Measurements from ENCODE around the gene CIDEB.

DNA sequence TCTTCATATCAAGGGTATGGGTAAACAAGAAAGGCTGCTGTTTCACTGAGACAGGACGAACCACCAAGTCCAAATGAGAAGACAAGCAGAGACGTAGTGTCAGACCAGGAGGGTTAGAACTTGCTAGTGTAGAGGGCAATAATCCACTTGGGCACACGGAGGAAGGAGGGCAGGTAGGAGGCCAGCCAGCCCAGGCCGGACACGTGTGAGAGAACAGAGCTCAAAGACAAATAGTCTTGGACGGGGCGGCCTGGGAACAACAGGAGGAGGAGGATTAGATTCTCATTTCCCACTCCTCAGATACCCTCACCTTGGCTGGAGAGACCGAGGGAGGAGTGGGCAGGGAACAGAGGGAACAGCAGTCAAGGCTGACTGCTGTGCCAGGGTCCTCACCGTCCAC lies 17.0 kb downstream of the CIDEB start:
- TF ChIP-seq, protein P1, sequence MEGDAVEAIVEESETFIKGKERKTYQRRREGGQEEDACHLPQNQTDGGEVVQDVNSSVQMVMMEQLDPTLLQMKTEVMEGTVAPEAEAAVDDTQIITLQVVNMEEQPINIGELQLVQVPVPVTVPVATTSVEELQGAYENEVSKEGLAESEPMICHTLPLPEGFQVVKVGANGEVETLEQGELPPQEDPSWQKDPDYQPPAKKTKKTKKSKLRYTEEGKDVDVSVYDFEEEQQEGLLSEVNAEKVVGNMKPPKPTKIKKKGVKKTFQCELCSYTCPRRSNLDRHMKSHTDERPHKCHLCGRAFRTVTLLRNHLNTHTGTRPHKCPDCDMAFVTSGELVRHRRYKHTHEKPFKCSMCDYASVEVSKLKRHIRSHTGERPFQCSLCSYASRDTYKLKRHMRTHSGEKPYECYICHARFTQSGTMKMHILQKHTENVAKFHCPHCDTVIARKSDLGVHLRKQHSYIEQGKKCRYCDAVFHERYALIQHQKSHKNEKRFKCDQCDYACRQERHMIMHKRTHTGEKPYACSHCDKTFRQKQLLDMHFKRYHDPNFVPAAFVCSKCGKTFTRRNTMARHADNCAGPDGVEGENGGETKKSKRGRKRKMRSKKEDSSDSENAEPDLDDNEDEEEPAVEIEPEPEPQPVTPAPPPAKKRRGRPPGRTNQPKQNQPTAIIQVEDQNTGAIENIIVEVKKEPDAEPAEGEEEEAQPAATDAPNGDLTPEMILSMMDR (conservative IDR thresholded peaks at IDR 0.05) = no peak
- TF ChIP-seq EZH2 (IDR thresholded peaks at IDR 0.05; ENCODE audit: low read depth) = no peak

Measured in PC-9 (cell line).